Liver (tissue), 3 donors: ENCODE measurements around the gene EFCAB3.

ENCODE experiments used
- ATF3 ChIP-seq: IDR thresholded peaks from 2 replicates; pipeline ENCODE4 v1.6.1; 2016; ENCODE audit warnings: antibody characterized with exemption
- CTCF ChIP-seq: fragments of 150-350 bp; IDR thresholded peaks from 2 replicates; pipeline ENCODE4 v1.5.1; 2017; ENCODE audit warnings: improper control_type of control experiment, low read depth, low read length; ENCODE audit not compliant: missing input control
- GABPA ChIP-seq, 2 donors: IDR thresholded peaks in 1 of 2; conservative IDR thresholded peaks in 1 of 2; 2 replicates each; pipeline ENCODE4 v1.6.1; 2016; ENCODE audit warnings: antibody characterized with exemption in 2 of 2, mild to moderate bottlenecking in 1 of 2, moderate library complexity in 1 of 2
- donor health status: healthy.
- donor health status: healthy.

- TF ChIP-seq GABPA (IDR thresholded peaks at IDR 0.05 in 1 of 2, conservative IDR thresholded peaks at IDR 0.05 in 1 of 2) (no peak), CTCF (no peak), ATF3 (no peak)
These were observed 75.7 kb downstream of the EFCAB3 start for GRCh38 chr17:62456016-62456415.
